ENCODE data around the gene NSUN4.
"Not testable (repeated sequence)": the region's sequence is repeated elsewhere in the genome, so short reads cannot be mapped to it uniquely, and the experiment has no call there.

The NSUN4 gene

GRCh38 chr1:46325285-46326076 is 15.1 kb upstream of the NSUN4 start:
- not testable (repeated sequence) for H4K20me1 ChIP-seq; H3K36me3 ChIP-seq; H3K4me2 ChIP-seq; H3K27ac ChIP-seq; H3K27me3 ChIP-seq; H3K9me3 ChIP-seq (replicated peaks in 1 of 11); H3K4me1 ChIP-seq; H3K4me3 ChIP-seq
- peak overlapping the region in 2 of 11 experiments; percentile 10 to 38; a peak in 2 of 22 replicates for H3K9ac ChIP-seq

- H3K4me3 ChIP-seq; H3K4me2 ChIP-seq; H3K27ac ChIP-seq; H3K27me3 ChIP-seq; H3K9me3 ChIP-seq (replicated peaks in 1 of 11); H3K9ac ChIP-seq; H4K20me1 ChIP-seq; H3K36me3 ChIP-seq; H3K4me1 ChIP-seq: not testable (repeated sequence)
Measured at GRCh38 chr1:46328182-46328581, 12.4 kb upstream of the NSUN4 start.

- not testable (repeated sequence) for H3K27me3 ChIP-seq; H3K4me3 ChIP-seq; H3K9ac ChIP-seq; H3K27ac ChIP-seq; H3K9me3 ChIP-seq (replicated peaks in 1 of 11); H4K20me1 ChIP-seq; H3K36me3 ChIP-seq; H3K4me2 ChIP-seq
- H3K4me1 ChIP-seq, result peaks cover 0 to 15% (median 8%) of the 10 kb centered on the region in 10 experiments; a peak in 12 of 20 replicates
Measured at GRCh38 chr1:46329807-46330206, 10.8 kb upstream of the NSUN4 start.

- not testable (repeated sequence) for H4K20me1 ChIP-seq; H3K9me3 ChIP-seq (replicated peaks in 1 of 11); H3K36me3 ChIP-seq; H3K27me3 ChIP-seq; H3K4me2 ChIP-seq; H3K4me3 ChIP-seq; H3K27ac ChIP-seq; H3K9ac ChIP-seq
- H3K4me1 ChIP-seq, result peaks cover 0 to 14% (median 8%) of the 10 kb centered on the region in 10 experiments; a peak in 12 of 20 replicates
Measured at GRCh38 chr1:46330381-46330780, 10.2 kb upstream of the NSUN4 start.

- H3K36me3 ChIP-seq; H3K27me3 ChIP-seq; H3K4me2 ChIP-seq; H3K9me3 ChIP-seq (replicated peaks in 1 of 11); H4K20me1 ChIP-seq; H3K4me3 ChIP-seq; H3K9ac ChIP-seq; H3K27ac ChIP-seq: not testable (repeated sequence)
- peaks cover 0 to 12% (median 8%) of the 10 kb centered on the region in 10 experiments; a peak in 12 of 20 replicates for H3K4me1 ChIP-seq
Measured at GRCh38 chr1:46331786-46332540, 8.6 kb upstream of the NSUN4 start.

- no peak for TF ChIP-seq Cebpa-rat (IDR thresholded peaks at IDR 0.05)
- Histone ChIP-seq H3K9me3 (replicated peaks in 1 of 11) (no peaks in the 10 kb centered on the region), H3K9ac (no peak overlapping the region), H3K4me2 (peak overlapping the region in 3 of 11 experiments; percentile 22 to 31 (median 28); a peak in 3 of 22 replicates), H4K20me1 (no peaks in the 10 kb centered on the region), H3K4me1 (peaks cover 0 to 15% (median 9%) of the 10 kb centered on the region in 10 experiments; a peak in 14 of 20 replicates), H3K27me3 (no peaks in the 10 kb centered on the region), H3K4me3 (no peak overlapping the region), H3K36me3 (no peaks in the 10 kb centered on the region), H3K27ac (0 out of 22 replicates have a peak overlapping the region, but pooled peaks of 1 of the 11 experiments have one; percentile 5)
Measured at GRCh38 chr1:46333300-46334029, 7.1 kb upstream of the NSUN4 start.

GRCh38 chr1:46334030-46334384 is 6.6 kb upstream of the NSUN4 start:
- H3K9me3 ChIP-seq (replicated peaks in 1 of 11), result no peaks in the 10 kb centered on the region
- H3K27ac ChIP-seq, result 0 out of 22 replicates have a peak overlapping the region, but pooled peaks of 1 of the 11 experiments have one; percentile 5
- no peak for TF ChIP-seq Cebpa-rat (IDR thresholded peaks at IDR 0.05)
- no peaks in the 10 kb centered on the region for H4K20me1 ChIP-seq
- no peaks in the 10 kb centered on the region for H3K27me3 ChIP-seq
- H3K4me2 ChIP-seq, result peak overlapping the region in 3 of 11 experiments; percentile 22 to 31 (median 28); a peak in 2 of 22 replicates
- peaks cover 4 to 20% (median 11%) of the 10 kb centered on the region in 10 experiments for H3K4me1 ChIP-seq
- H3K9ac ChIP-seq, result no peak overlapping the region
- no peaks in the 10 kb centered on the region for H3K36me3 ChIP-seq
- H3K4me3 ChIP-seq, result no peak overlapping the region

GRCh38 chr1:46335081-46335480 is 5.5 kb upstream of the NSUN4 start:
- no peak overlapping the region for H3K27ac ChIP-seq
- H3K27me3 ChIP-seq, result no peaks in the 10 kb centered on the region
- H4K20me1 ChIP-seq, result no peaks in the 10 kb centered on the region
- no peaks in the 10 kb centered on the region for H3K9me3 ChIP-seq (replicated peaks in 1 of 11)
- TF ChIP-seq Cebpa-rat (IDR thresholded peaks at IDR 0.05), result no peak
- H3K4me2 ChIP-seq, result no peak overlapping the region
- H3K36me3 ChIP-seq, result no peaks in the 10 kb centered on the region
- peaks cover 13 to 28% (median 18%) of the 10 kb centered on the region in 10 experiments for H3K4me1 ChIP-seq
- no peak overlapping the region for H3K9ac ChIP-seq
- H3K4me3 ChIP-seq, result no peak overlapping the region

GRCh38 chr1:46337409-46337808 is 3.2 kb upstream of the NSUN4 start:
- not testable (repeated sequence) for H3K27ac ChIP-seq; H3K4me3 ChIP-seq; H3K4me2 ChIP-seq; H3K9ac ChIP-seq; H3K27me3 ChIP-seq; H3K9me3 ChIP-seq (replicated peaks in 1 of 11); H3K36me3 ChIP-seq
- Histone ChIP-seq H3K4me1 (peaks cover 26 to 41% (median 32%) of the 10 kb centered on the region in 10 experiments), H4K20me1 (peaks cover 0 to 13% (median 9%) of the 10 kb centered on the region in 11 experiments; a peak in 15 of 22 replicates)

Data from BLaER1 treated with 17β-estradiol and CSF1 and Interleukin-3, amounts not matched to agents 10 nM and 100 nM (cell line).